Spleen (tissue), 11 donors: ENCODE results near the gene MRPL32. TPM values are rescaled to one million over a fixed set of nuclear protein-coding genes. Genes with fewer than 3 reads are reported as not detected.

Experiments
- DNase-seq: peaks from one replicate; pipeline ENCODE4 v3.0.0-alpha.2; 2020
- H3K27ac ChIP-seq, 8 donors: fragments of 200-600 bp; sonication (generic) in 7 of 8; 1 replicate in 4 of 8; 2 replicates in 4 of 8; pipeline versions ENCODE4 v1.5.0 to v1.8.0; 2016 to 2021; ENCODE audit warnings: inconsistent platforms in 4 of 8, mild to moderate bottlenecking in 4 of 8, moderate library complexity in 1 of 8
- H3K27me3 ChIP-seq, 7 donors: fragments of 200-600 bp; sonication (generic) in 6 of 7; replicated peaks in 1 of 7; 1 replicate in 4 of 7; 2 replicates in 3 of 7; pipeline versions ENCODE4 v1.5.0 to v1.8.0; 2016 to 2021; ENCODE audit warnings: inconsistent platforms in 3 of 7, mild to moderate bottlenecking in 1 of 7
- H3K36me3 ChIP-seq, 6 donors: fragments of 200-600 bp; sonication (generic) in 5 of 6; 1 replicate in 4 of 6; 2 replicates in 2 of 6; pipeline versions ENCODE4 v1.5.0 to v1.8.0; 2016 to 2021; ENCODE audit warnings: inconsistent platforms in 2 of 6
- H3K4me1 ChIP-seq, 6 donors: fragments of 200-600 bp; sonication (generic) in 5 of 6; 1 replicate in 3 of 6; 2 replicates in 3 of 6; pipeline versions ENCODE4 v1.5.0 to v1.8.0; 2016 to 2021; ENCODE audit warnings: inconsistent platforms in 3 of 6
- H3K4me3 ChIP-seq, 8 donors: fragments of 200-600 bp; sonication (generic) in 7 of 8; 1 replicate in 4 of 8; 2 replicates in 4 of 8; pipeline versions ENCODE4 v1.5.0 to v1.8.0; 2016 to 2021; ENCODE audit warnings: inconsistent platforms in 4 of 8, mild to moderate bottlenecking in 4 of 8, moderate library complexity in 2 of 8
- H3K9me3 ChIP-seq, 8 donors: fragments of 200-600 bp; sonication (generic) in 7 of 8; 1 replicate in 4 of 8; 2 replicates in 4 of 8; pipeline versions ENCODE4 v1.5.0 to v1.8.0; 2016 to 2021; ENCODE audit warnings: inconsistent platforms in 4 of 8
- POLR2A ChIP-seq, 3 donors: fragments of 450-650 bp; IDR thresholded peaks; one replicate each; pipeline ENCODE4 v1.5.1; 2017; ENCODE audit warnings: antibody characterized with exemption in 3 of 3, mild to moderate bottlenecking in 1 of 3
- POLR2AphosphoS5 ChIP-seq, 3 donors: sonication (generic); formaldehyde crosslinking; IDR thresholded peaks; one replicate each; pipeline ENCODE4 v1.5.1; 2017; ENCODE audit warnings: antibody characterized with exemption in 3 of 3
- whole genome bisulfite sequencing, 5 donors: extraction: QIAGEN DNeasy Blood & Tissue Kit in 3 of 5; methylation state at CpG; one replicate each; pipeline versions ENCODE4 v1.1.5 to v1.1.7; 2013 to 2018; 5-methylcytosine and 5-hydroxymethylcytosine counted together
- intact Hi-C: fragments of 100-400 bp; cut with DNase I; formaldehyde crosslinking; loops from one replicate; pipeline ENCODE4 v1.15.0; 2023; ENCODE audit warnings: low total_unique reads
- polyA plus RNA-seq, 3 donors: library from polyadenylated mRNA; stranded (reverse); fragments of 200-250 nt; gene quantifications; one replicate each; pipeline ENCODE4 v1.2.1, GENCODE V29; 2013
- total RNA-seq, 7 donors: library from RNA; depleted of rRNA in 3 of 7; stranded (reverse); fragments of >200 nt in 3 of 7; fragmentation: NEBNext Ultra II Directional in 4 of 7; extraction: Animal tissue kit (Norgen Biotek cat#: 25700) in 4 of 7; gene quantifications; one replicate each; pipeline versions ENCODE4 v1.1.0 to v1.2.1, GENCODE V29; 2016 to 2021
- TF ChIP-seq, protein P1 (sequence below), 11 experiments: fragments of 200-600 bp in 7 of 11; fragments of 450-650 bp in 4 of 11; sonication (generic) in 4 of 11; IDR thresholded peaks in 8 of 11; conservative IDR thresholded peaks in 3 of 11; 1 replicate in 7 of 11; 2 replicates in 4 of 11; pipeline versions ENCODE4 v1.4.0 to v1.8.0; 2016 to 2021; ENCODE audit warnings: antibody characterized with exemption in 11 of 11, inconsistent platforms in 4 of 11, mild to moderate bottlenecking in 1 of 11
- donor health status: healthy with polysubstance abuse.
- donor health status: DM: no; HTN: no; CAD: no; lungs with moderate emphysema.
- donor health status: DM: no; HTN: no; CAD: no.
- donor health status: Bipolar disorder and iron deficiency.
- donor health status: healthy.
- donor health status: DM: no; HTN: no; CAD: no.
- donor health status: DM: yes; HTN: yes; CAD: no.

The MRPL32 gene
- total and polyA plus RNA-seq, 10 donors, result 27.7 to 59.4 (median 36.9) TPM

DNA sequence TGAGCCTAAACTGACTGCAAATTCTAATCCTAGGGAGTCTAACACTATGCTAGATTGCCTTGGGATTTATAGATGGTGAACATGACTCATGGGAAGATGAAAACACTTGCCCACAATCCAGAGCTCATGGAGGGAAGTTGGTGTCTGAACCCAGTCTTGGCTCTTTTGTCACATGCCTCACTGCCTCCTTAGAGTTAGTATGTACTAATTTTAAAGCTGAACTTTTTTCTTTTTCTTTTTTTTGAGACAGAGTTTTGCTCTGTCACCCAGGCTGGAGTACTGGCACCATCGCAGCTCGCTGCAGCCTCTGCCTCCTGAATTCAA lies 14.4 kb downstream of the MRPL32 start:
- Histone ChIP-seq H3K36me3 (no peaks in the 10 kb centered on the region), H3K27ac (no peak overlapping the region), H3K27me3 (no peaks in the 10 kb centered on the region), H3K9me3 (no peaks in the 10 kb centered on the region), H3K4me3 (no peak overlapping the region), H3K4me1 (peaks cover 0 to 11% (median 0%) of the 10 kb centered on the region in 6 donors)
- DNase-seq, result no peak
- 95 to 100% (median 96%) methylated on average over 2 of the region's 2 CpGs for WGBS, 5 donors
- intact Hi-C loops, result loop anchor here (10.0 kb wide), 1 partner anchor 498 kb away; no protein-coding TSS in a partner anchor
- TF ChIP-seq POLR2AphosphoS5 (IDR thresholded peaks at IDR 0.05), result no peak
- TF ChIP-seq POLR2A (IDR thresholded peaks at IDR 0.05), result no peak
- TF ChIP-seq, protein P1, sequence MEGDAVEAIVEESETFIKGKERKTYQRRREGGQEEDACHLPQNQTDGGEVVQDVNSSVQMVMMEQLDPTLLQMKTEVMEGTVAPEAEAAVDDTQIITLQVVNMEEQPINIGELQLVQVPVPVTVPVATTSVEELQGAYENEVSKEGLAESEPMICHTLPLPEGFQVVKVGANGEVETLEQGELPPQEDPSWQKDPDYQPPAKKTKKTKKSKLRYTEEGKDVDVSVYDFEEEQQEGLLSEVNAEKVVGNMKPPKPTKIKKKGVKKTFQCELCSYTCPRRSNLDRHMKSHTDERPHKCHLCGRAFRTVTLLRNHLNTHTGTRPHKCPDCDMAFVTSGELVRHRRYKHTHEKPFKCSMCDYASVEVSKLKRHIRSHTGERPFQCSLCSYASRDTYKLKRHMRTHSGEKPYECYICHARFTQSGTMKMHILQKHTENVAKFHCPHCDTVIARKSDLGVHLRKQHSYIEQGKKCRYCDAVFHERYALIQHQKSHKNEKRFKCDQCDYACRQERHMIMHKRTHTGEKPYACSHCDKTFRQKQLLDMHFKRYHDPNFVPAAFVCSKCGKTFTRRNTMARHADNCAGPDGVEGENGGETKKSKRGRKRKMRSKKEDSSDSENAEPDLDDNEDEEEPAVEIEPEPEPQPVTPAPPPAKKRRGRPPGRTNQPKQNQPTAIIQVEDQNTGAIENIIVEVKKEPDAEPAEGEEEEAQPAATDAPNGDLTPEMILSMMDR (IDR thresholded peaks at IDR 0.05 in 8 of 11, conservative IDR thresholded peaks at IDR 0.05 in 3 of 11), result no peak

DNA sequence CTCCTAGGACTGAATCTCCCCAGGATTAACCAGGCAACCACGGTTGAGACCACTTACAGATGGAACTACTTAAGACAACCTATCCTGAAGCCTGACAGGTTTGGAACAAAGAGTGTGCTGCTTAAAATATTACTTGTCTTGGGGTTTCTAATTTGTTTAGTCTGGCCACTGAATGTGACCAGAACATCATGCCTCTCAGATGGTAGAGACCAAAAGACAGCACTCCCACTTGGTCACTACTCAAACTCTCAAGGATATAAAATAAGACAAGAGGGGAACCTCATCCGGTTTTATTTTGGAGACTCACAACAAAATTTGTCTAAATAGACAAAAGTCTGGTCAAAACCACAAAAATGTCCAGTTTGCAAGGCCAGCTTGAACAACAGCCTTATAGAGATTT lies 15.3 kb downstream of the MRPL32 start:
- Histone ChIP-seq H3K27ac (no peak overlapping the region), H3K27me3 (no peaks in the 10 kb centered on the region), H3K9me3 (no peaks in the 10 kb centered on the region), H3K4me3 (no peak overlapping the region), H3K36me3 (no peaks in the 10 kb centered on the region), H3K4me1 (peaks cover 0 to 11% (median 0%) of the 10 kb centered on the region in 6 donors)
- 70 to 88% (median 78%) methylated on average over 2 of the region's 2 CpGs for WGBS, 5 donors
- DNase-seq, result no peak
- TF ChIP-seq, protein P1 (IDR thresholded peaks at IDR 0.05 in 8 of 11, conservative IDR thresholded peaks at IDR 0.05 in 3 of 11), result no peak
- no peak for TF ChIP-seq POLR2AphosphoS5 (IDR thresholded peaks at IDR 0.05)
- no peak for TF ChIP-seq POLR2A (IDR thresholded peaks at IDR 0.05)
- intact Hi-C loops, result loop anchor here (10.0 kb wide), 1 partner anchor 497 kb away; no protein-coding TSS in a partner anchor

DNA sequence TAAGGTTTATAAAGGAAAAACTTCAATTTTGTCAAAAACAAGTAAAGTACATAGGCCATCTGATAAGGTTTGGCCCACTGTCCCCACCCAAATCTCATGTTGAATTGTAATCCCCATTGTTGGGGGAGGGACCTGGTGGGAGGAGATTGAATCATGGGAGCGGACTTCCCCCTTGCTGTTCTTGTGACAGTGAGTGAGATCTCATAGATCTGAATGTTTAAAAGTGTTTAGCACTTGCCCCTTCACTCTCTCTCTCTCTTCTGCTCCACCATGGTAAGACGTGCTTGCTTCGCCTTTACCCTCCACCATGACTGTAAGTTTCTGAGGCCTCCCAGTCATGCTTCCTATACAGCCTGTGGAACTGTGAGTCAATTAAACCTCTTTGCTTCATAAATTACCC lies 18.2 kb downstream of the MRPL32 start:
- no peak for DNase-seq
- Histone ChIP-seq H3K4me1 (peaks cover 0 to 10% (median 0%) of the 10 kb centered on the region in 6 donors), H3K27ac (no peak overlapping the region), H3K27me3 (no peaks in the 10 kb centered on the region), H3K9me3 (peaks cover 0 to 4% (median 1%) of the 10 kb centered on the region in 8 donors), H3K4me3 (no peak overlapping the region), H3K36me3 (no peaks in the 10 kb centered on the region)
- WGBS, 5 donors, result 59 to 76% (median 61%) methylated on average over 3 of the region's 3 CpGs
- intact Hi-C loops, result no loop called here
- no peak for TF ChIP-seq POLR2A (IDR thresholded peaks at IDR 0.05)
- TF ChIP-seq, protein P1 (IDR thresholded peaks at IDR 0.05 in 8 of 11, conservative IDR thresholded peaks at IDR 0.05 in 3 of 11), result no peak
- no peak for TF ChIP-seq POLR2AphosphoS5 (IDR thresholded peaks at IDR 0.05)

DNA sequence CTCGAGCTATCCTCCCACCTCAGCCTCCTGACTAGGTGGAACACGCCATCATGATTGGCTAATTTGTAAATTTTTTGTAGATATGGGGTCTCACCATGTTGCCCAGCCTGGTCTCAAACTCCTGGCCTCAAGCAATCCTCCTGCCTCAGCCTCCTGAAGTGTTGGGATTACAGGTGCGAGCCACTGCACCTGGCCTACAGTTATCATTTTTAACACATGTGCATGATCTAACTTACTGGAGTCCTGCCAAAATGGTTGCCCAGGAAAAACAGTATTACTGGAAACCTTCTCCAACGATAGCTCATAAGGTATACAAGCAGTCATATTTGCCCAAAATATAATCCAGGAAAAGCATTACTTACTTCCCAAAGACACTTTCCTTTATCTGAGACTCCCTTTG lies 20.2 kb downstream of the MRPL32 start:
- no peak for DNase-seq
- no peak for TF ChIP-seq POLR2A (IDR thresholded peaks at IDR 0.05)
- TF ChIP-seq, protein P1 (IDR thresholded peaks at IDR 0.05 in 8 of 11, conservative IDR thresholded peaks at IDR 0.05 in 3 of 11), result no peak
- TF ChIP-seq POLR2AphosphoS5 (IDR thresholded peaks at IDR 0.05), result no peak

More for the DNA sequence above, 20.2 kb downstream of the MRPL32 start:
- H3K36me3 ChIP-seq, result no peaks in the 10 kb centered on the region
- H3K27me3 ChIP-seq, result no peaks in the 10 kb centered on the region
- H3K4me3 ChIP-seq, result no peak overlapping the region
- H3K4me1 ChIP-seq, result no peaks in the 10 kb centered on the region
- no peak overlapping the region for H3K27ac ChIP-seq
- intact Hi-C loops, result no loop called here
- WGBS, 5 donors, result 74 to 89% (median 82%) methylated on average over 4 of the region's 4 CpGs
- peaks cover 0 to 23% (median 15%) of the 10 kb centered on the region in 8 donors for H3K9me3 ChIP-seq
